ENCODE results near the gene MAT2B. TPM values are rescaled to one million over a fixed set of nuclear protein-coding genes. Genes with fewer than 3 reads are reported as not detected.
A peak's percentile ranks its signal among the peaks of the same experiment; 100 is the strongest.

MAT2B gene
- total RNA-seq, 2 experiments from 2014 or later, result 71.5 to 71.6 TPM

DNA sequence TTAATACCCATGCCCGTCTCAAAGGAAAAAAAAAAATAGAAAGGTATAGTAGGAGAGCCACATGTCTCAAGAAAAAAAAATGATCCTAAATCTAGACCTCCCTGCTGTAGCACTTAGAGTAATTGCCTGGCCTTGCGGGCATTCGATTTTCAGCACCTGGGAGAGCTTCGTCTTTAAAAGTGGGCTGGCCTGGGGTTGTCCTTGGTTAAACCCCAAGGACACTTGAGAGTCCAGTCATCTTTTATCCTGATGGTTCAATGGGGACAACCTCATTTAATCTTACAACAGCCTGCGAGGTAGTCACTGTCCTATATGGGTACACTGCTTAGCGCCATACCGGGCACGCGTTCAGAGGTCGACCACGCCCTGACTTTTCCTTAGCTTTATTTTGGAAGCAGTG lies 60.1 kb downstream of the MAT2B start:
- H3K9me3 Mint-ChIP-seq, result no peaks in the 10 kb centered on the region
- H3K4me3 Mint-ChIP-seq, result peak overlapping the region; percentile 66
- H3K27ac Mint-ChIP-seq, result no peak overlapping the region
- ChIA-PET CTCF (interaction anchor here (0.8 to 1.7 kb wide), 6 partner anchors 13 to 939 kb away, joined by 3 to 10 read pairs (median 3); no protein-coding TSS in a partner anchor), POLR2A (no interaction called here)
- intact Hi-C loops (cut with micrococcal nuclease), result loop anchor here (2.0 kb wide), 1 partner anchor 939 kb away; no protein-coding TSS in a partner anchor
- ATAC-seq (no peak), DNase-seq (no peak)
- H3K36me3 Mint-ChIP-seq (ENCODE audit: low read depth), result no peaks in the 10 kb centered on the region
- TF ChIP-seq, protein P1, sequence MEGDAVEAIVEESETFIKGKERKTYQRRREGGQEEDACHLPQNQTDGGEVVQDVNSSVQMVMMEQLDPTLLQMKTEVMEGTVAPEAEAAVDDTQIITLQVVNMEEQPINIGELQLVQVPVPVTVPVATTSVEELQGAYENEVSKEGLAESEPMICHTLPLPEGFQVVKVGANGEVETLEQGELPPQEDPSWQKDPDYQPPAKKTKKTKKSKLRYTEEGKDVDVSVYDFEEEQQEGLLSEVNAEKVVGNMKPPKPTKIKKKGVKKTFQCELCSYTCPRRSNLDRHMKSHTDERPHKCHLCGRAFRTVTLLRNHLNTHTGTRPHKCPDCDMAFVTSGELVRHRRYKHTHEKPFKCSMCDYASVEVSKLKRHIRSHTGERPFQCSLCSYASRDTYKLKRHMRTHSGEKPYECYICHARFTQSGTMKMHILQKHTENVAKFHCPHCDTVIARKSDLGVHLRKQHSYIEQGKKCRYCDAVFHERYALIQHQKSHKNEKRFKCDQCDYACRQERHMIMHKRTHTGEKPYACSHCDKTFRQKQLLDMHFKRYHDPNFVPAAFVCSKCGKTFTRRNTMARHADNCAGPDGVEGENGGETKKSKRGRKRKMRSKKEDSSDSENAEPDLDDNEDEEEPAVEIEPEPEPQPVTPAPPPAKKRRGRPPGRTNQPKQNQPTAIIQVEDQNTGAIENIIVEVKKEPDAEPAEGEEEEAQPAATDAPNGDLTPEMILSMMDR (IDR thresholded peaks at IDR 0.05), result no peak
- peaks cover 27% of the 10 kb centered on the region for H3K4me1 Mint-ChIP-seq (ENCODE audit: low read depth)
- peaks cover 53% of the 10 kb centered on the region for H3K27me3 Mint-ChIP-seq

GRCh38 chr5:163565931-163566608 lies 60.7 kb downstream of the MAT2B start:
- peaks cover 55% of the 10 kb centered on the region for H3K27me3 Mint-ChIP-seq
- H3K4me3 Mint-ChIP-seq, result peak overlapping the region; percentile 66
- H3K36me3 Mint-ChIP-seq (ENCODE audit: low read depth), result no peaks in the 10 kb centered on the region
- no peaks in the 10 kb centered on the region for H3K9me3 Mint-ChIP-seq
- ChIA-PET POLR2A (interaction anchor here (0.9 kb wide), 1 partner anchor 105 kb away, joined by 3 read pairs; the partner anchor contains the start of gene HMMR), CTCF (interaction anchor here (0.8 to 1.5 kb wide), 6 partner anchors 12 to 938 kb away, joined by 3 to 4 read pairs (median 3); no protein-coding TSS in a partner anchor)
- TF ChIP-seq, protein P1 (IDR thresholded peaks at IDR 0.05), result no peak
- peak; percentile 65 for DNase-seq
- ATAC-seq, result peak; percentile 81
- H3K4me1 Mint-ChIP-seq (ENCODE audit: low read depth), result peaks cover 27% of the 10 kb centered on the region
- no peak overlapping the region for H3K27ac Mint-ChIP-seq
- intact Hi-C loops (cut with micrococcal nuclease), result loop anchor here (2.0 kb wide), 1 partner anchor 939 kb away; no protein-coding TSS in a partner anchor

DNA sequence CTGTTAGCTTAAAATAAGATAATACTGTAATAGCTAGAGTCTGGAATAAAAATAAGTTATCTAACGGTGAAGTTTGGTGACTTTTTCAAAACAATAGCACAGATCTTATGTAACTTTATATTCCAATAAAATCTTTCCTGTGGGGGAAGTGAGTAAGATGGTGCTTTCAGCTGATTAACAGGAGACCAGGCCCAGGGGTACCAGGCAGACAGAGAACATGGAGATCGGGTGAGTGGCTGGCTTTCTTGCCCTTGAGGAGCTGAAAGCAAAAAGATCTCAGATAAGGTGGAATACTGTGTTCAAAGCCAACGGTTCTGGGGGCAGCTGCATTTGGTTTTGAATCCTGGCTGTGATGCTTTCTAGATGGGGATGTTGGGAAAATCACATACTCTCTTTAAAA lies 61.3 kb downstream of the MAT2B start:
- ATAC-seq (peak; percentile 11), DNase-seq (peak; percentile 6)
- ChIA-PET POLR2A (interaction anchor here (0.9 kb wide), 1 partner anchor 106 kb away, joined by 3 read pairs; the partner anchor contains the start of gene HMMR), CTCF (interaction anchor here (0.8 to 1.0 kb wide), 2 partner anchors 16 to 937 kb away, joined by 3 to 4 read pairs; no protein-coding TSS in a partner anchor)
- H3K9me3 Mint-ChIP-seq, result no peaks in the 10 kb centered on the region
- H3K4me3 Mint-ChIP-seq, result no peak overlapping the region
- H3K27ac Mint-ChIP-seq, result no peak overlapping the region
- TF ChIP-seq, protein P1 (IDR thresholded peaks at IDR 0.05), result no peak
- H3K4me1 Mint-ChIP-seq (ENCODE audit: low read depth), result peaks cover 27% of the 10 kb centered on the region
- H3K27me3 Mint-ChIP-seq, result peaks cover 58% of the 10 kb centered on the region
- H3K36me3 Mint-ChIP-seq (ENCODE audit: low read depth), result no peaks in the 10 kb centered on the region
- intact Hi-C loops (cut with micrococcal nuclease), result no loop called here

DNA sequence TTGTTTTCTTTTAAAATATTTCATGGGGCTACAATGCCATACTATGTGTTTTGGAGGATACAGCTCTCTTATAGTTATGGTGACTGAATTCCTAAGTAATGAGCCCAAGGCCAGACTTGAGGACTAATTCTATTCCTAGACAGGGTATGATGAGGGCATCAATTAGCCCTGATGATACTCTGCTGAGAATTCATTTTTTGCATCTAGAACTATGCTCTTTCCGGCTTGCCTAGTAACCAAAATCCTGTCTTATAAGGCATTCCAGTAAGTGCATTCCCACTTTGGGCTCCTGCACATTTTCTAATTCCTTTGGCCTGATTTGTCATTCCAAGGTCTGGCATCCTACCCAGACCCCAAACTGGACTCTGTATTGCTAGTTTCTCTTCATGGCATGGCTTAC lies 62.4 kb downstream of the MAT2B start:
- Mint-ChIP-seq H3K4me3 (no peak overlapping the region), H3K36me3 (ENCODE audit: low read depth) (no peaks in the 10 kb centered on the region), H3K4me1 (ENCODE audit: low read depth) (peaks cover 27% of the 10 kb centered on the region), H3K9me3 (no peaks in the 10 kb centered on the region), H3K27ac (no peak overlapping the region), H3K27me3 (peaks cover 56% of the 10 kb centered on the region)
- CTCF ChIA-PET, result interaction anchor here (3.0 kb wide), 1 partner anchor 936 kb away, joined by 6 read pairs; no protein-coding TSS in a partner anchor
- POLR2A ChIA-PET, result no interaction called here
- intact Hi-C loops (cut with micrococcal nuclease), result no loop called here
- DNase-seq, result no peak
- TF ChIP-seq, protein P1 (IDR thresholded peaks at IDR 0.05), result no peak
- no peak for ATAC-seq

Other genes with a start within 250 kb of the MAT2B start
- 100 to 1,000 TPM; 134 to 139 TPM for gene CCNG1, start 68.0 kb upstream of the MAT2B start, total RNA-seq
- 10 to 100 TPM; 55.5 to 62.7 TPM for gene NUDCD2, start 45.5 kb upstream of the MAT2B start, total RNA-seq
- gene HMMR, start 45.0 kb upstream of the MAT2B start, total RNA-seq, result 10 to 100 TPM; 94.2 to 95.2 TPM

All from activated CD8-positive, alpha-beta T cell treated with anti-CD3 and anti-CD28 coated beads for 36 hours (primary cell).